Liver (tissue), 9 donors: ENCODE measurements around the gene TM9SF2. TPM values are rescaled to one million over a fixed set of nuclear protein-coding genes. Genes with fewer than 3 reads are reported as not detected.

Experiments
- DNase-seq: peaks from one replicate; pipeline ENCODE4 v3.0.0-alpha.2; 2017; ENCODE audit warnings: low spot score
- H3K27ac ChIP-seq, 2 donors: one replicate each; pipeline ENCODE4 v1.7.0; 2013; ENCODE audit warnings: inconsistent platforms in 2 of 2, low read length in 2 of 2, control low read depth in 1 of 2, low read depth in 1 of 2, mild to moderate bottlenecking in 1 of 2
- H3K27me3 ChIP-seq, 4 donors: one replicate each; pipeline versions ENCODE4 v1.6.1 to v1.7.0; 2013; ENCODE audit warnings: low read length in 3 of 4, inconsistent platforms in 1 of 4, mild to moderate bottlenecking in 1 of 4, moderate library complexity in 1 of 4; ENCODE audit not compliant: control insufficient read depth in 4 of 4, insufficient read depth in 4 of 4
- H3K36me3 ChIP-seq, 4 donors: one replicate each; pipeline versions ENCODE4 v1.6.1 to v1.7.0; 2013; ENCODE audit warnings: low read length in 3 of 4, mild to moderate bottlenecking in 3 of 4, low read depth in 1 of 4, moderate library complexity in 1 of 4; ENCODE audit not compliant: control insufficient read depth in 4 of 4, insufficient read depth in 3 of 4
- H3K4me1 ChIP-seq, 4 donors: one replicate each; pipeline versions ENCODE4 v1.6.1 to v1.7.0; 2013; ENCODE audit warnings: low read length in 3 of 4, mild to moderate bottlenecking in 3 of 4, moderate library complexity in 1 of 4; ENCODE audit not compliant: control insufficient read depth in 4 of 4, insufficient read depth in 4 of 4
- H3K4me3 ChIP-seq, 3 donors: one replicate each; pipeline versions ENCODE4 v1.6.1 to v1.7.0; 2013; ENCODE audit warnings: low read length in 3 of 3, control low read depth in 1 of 3, low read depth in 1 of 3, mild to moderate bottlenecking in 1 of 3
- H3K9ac ChIP-seq, 2 donors: one replicate each; pipeline ENCODE4 v1.7.0; 2013; ENCODE audit warnings: low read length in 2 of 2, mild to moderate bottlenecking in 2 of 2, moderate library complexity in 2 of 2, control low read depth in 1 of 2, low read depth in 1 of 2
- H3K9me3 ChIP-seq, 4 donors: one replicate each; pipeline versions ENCODE4 v1.6.1 to v1.7.0; 2013; ENCODE audit warnings: low read length in 3 of 4; ENCODE audit not compliant: control insufficient read depth in 4 of 4
- EGR1 ChIP-seq, 2 donors: IDR thresholded peaks; 2 replicates each; pipeline ENCODE4 v1.6.1; 2016 to 2018; ENCODE audit warnings: antibody characterized with exemption in 2 of 2, low read depth in 2 of 2
- FOXA1 ChIP-seq: IDR thresholded peaks from 2 replicates; pipeline ENCODE4 v1.6.1; 2016; ENCODE audit warnings: antibody characterized with exemption
- FOXA2 ChIP-seq: IDR thresholded peaks from 2 replicates; pipeline ENCODE4 v1.6.1; 2016; ENCODE audit warnings: antibody characterized with exemption
- GABPA ChIP-seq, 2 donors: IDR thresholded peaks in 1 of 2; conservative IDR thresholded peaks in 1 of 2; 2 replicates each; pipeline ENCODE4 v1.6.1; 2016; ENCODE audit warnings: antibody characterized with exemption in 2 of 2, mild to moderate bottlenecking in 1 of 2, moderate library complexity in 1 of 2
- HNF4A ChIP-seq, 2 donors: conservative IDR thresholded peaks; 2 replicates each; pipeline ENCODE4 v1.6.1; 2016; ENCODE audit warnings: antibody characterized with exemption in 2 of 2, mild to moderate bottlenecking in 2 of 2
- HNF4G ChIP-seq: IDR thresholded peaks from 2 replicates; pipeline ENCODE4 v1.6.1; 2016; ENCODE audit warnings: antibody characterized with exemption
- JUND ChIP-seq, 2 donors: IDR thresholded peaks; 2 replicates each; pipeline ENCODE4 v1.6.1; 2016; ENCODE audit warnings: antibody characterized with exemption in 2 of 2
- NR2F2 ChIP-seq: IDR thresholded peaks from 2 replicates; pipeline ENCODE4 v1.6.1; 2016; ENCODE audit warnings: antibody characterized with exemption
- RAD21 ChIP-seq, 2 donors: IDR thresholded peaks; 2 replicates each; pipeline ENCODE4 v1.6.1; 2016; ENCODE audit warnings: antibody characterized with exemption in 2 of 2, mild to moderate bottlenecking in 2 of 2
- RXRA ChIP-seq, 2 donors: IDR thresholded peaks; 2 replicates each; pipeline ENCODE4 v1.6.1; 2017 to 2018; ENCODE audit warnings: antibody characterized with exemption in 2 of 2, mild to moderate bottlenecking in 1 of 2
- SP1 ChIP-seq: IDR thresholded peaks from 2 replicates; pipeline ENCODE4 v1.6.1; 2018; ENCODE audit warnings: antibody characterized with exemption, mild to moderate bottlenecking
- TAF1 ChIP-seq: conservative IDR thresholded peaks from 2 replicates; pipeline ENCODE4 v1.6.1; 2016; ENCODE audit warnings: antibody characterized with exemption, mild to moderate bottlenecking
- YY1 ChIP-seq: IDR thresholded peaks from 2 replicates; pipeline ENCODE4 v1.6.1; 2016; ENCODE audit warnings: antibody characterized with exemption, mild to moderate bottlenecking
- WGBS: extraction: QIAGEN DNeasy Blood & Tissue Kit; methylation state at CpG from one replicate; pipeline ENCODE4 v1.1.7; 2013; 5-methylcytosine and 5-hydroxymethylcytosine counted together
- polyA plus RNA-seq, 2 donors: library from polyadenylated mRNA; stranded (reverse) in 1 of 2; unstranded in 1 of 2; fragments of 200-250 nt in 1 of 2; fragments of >200 nt in 1 of 2; fragmentation: Nextera tagmentation in 1 of 2; extraction: Ambion mirVana in 1 of 2; gene quantifications; one replicate each; pipeline versions ENCODE4 v1.2.1 to v1.2.3, GENCODE V29; 2013 to 2015
- total RNA-seq, 2 donors: library from RNA; depleted of rRNA; stranded (reverse); fragments of >200 nt; gene quantifications; one replicate each; pipeline ENCODE4 v1.2.3, GENCODE V29; 2014
- TF ChIP-seq, protein P1 (sequence below): IDR thresholded peaks from 2 replicates; pipeline ENCODE4 v1.6.1; 2016; ENCODE audit warnings: antibody characterized with exemption
- TF ChIP-seq, protein P2 (sequence below): IDR thresholded peaks from 2 replicates; pipeline ENCODE4 v1.6.1; 2016; ENCODE audit warnings: antibody characterized with exemption
- TF ChIP-seq, protein P3 (sequence below): fragments of 150-350 bp; IDR thresholded peaks from 2 replicates; pipeline ENCODE4 v1.5.1; 2017; ENCODE audit warnings: improper control_type of control experiment, low read depth, low read length; ENCODE audit not compliant: missing input control
- TF ChIP-seq, protein P4 (sequence below): IDR thresholded peaks from 2 replicates; pipeline ENCODE4 v1.6.1; 2016; ENCODE audit warnings: antibody characterized with exemption, mild to moderate bottlenecking
- TF ChIP-seq, protein P5 (sequence below): IDR thresholded peaks from 2 replicates; pipeline ENCODE4 v1.6.1; 2016; ENCODE audit warnings: antibody characterized with exemption
- donor health status: healthy.
- donor health status: healthy.
- donor health status: healthy.
- donor health status: healthy.
- donor health status: healthy.

TM9SF2 gene
- total and polyA plus RNA-seq, 4 donors = 70.2 to 112 (median 99.0) TPM

DNA sequence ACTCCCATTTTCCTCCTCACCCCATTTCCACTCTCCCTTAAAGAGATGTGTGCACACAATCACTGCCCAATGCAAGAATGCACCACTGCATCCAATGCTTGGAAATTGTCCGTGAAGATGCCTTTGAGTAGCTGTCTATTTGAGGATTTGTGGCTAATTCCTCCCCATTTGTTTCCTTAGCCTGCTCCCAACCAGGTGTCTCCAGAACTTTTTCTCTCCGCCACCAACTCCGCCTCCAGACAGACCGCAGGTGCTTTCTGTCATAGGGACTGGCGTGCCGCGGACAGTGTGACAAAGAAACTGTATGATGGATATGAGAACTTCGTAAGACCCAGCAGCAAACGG lies 461 bp upstream of the TM9SF2 start:
- WGBS = under 1% methylated on average over 9 of the region's 9 CpGs
- peak overlapping the region; percentile 81 to 97 (median 89) for H3K4me3 ChIP-seq

DNA sequence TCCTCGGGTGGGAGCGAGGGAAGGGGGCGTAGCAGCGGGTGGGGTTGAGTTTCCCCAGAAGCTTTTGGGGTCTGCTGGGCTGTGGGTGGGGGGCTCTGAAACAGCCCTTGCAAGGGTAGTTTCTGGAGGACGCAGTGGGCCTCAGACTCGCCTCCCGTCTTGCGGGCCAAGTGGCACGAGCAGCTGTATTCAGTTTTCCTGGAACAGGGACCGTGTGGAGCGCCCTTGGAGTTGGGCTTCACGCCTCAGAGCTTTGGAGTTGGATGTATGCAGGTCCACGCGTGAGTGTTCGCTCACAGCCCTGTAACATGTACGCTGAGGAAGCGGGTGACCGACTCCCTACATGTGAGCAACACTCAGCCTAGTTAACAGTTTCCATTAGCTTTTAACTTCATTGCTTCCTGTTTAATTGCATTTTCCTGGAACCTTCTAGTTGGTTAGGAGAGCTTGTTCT lies 603 bp downstream of the TM9SF2 start:
- Histone ChIP-seq H3K9ac (peak overlapping the region; percentile 21 to 79), H3K9me3 (no peaks in the 10 kb centered on the region), H3K4me1 (peaks cover 7 to 58% (median 52%) of the 10 kb centered on the region in 4 donors), H3K27ac (peak overlapping the region; percentile 72 to 74), H3K4me3 (peak overlapping the region; percentile 81 to 97 (median 89)), H3K27me3 (no peaks in the 10 kb centered on the region), H3K36me3 (no peaks in the 10 kb centered on the region)
- peak; percentile 47 for DNase-seq
- under 1% methylated on average over 18 of the region's 18 CpGs for WGBS
- TF ChIP-seq JUND (IDR thresholded peaks at IDR 0.05) (no peak), FOXA2 (no peak), YY1 (no peak), HNF4G (no peak), RXRA (IDR thresholded peaks at IDR 0.05) (no peak), EGR1 (IDR thresholded peaks at IDR 0.05; ENCODE audit: low read depth in 2 of 2) (no peak), HNF4A (conservative IDR thresholded peaks at IDR 0.05) (no peak), GABPA (IDR thresholded peaks at IDR 0.05 in 1 of 2, conservative IDR thresholded peaks at IDR 0.05 in 1 of 2) (no peak), FOXA1 (no peak), SP1 (no peak), TAF1 (no peak), NR2F2 (no peak), RAD21 (IDR thresholded peaks at IDR 0.05) (no peak)
- TF ChIP-seq, protein P1, sequence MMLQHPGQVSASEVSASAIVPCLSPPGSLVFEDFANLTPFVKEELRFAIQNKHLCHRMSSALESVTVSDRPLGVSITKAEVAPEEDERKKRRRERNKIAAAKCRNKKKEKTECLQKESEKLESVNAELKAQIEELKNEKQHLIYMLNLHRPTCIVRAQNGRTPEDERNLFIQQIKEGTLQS = no peak
- TF ChIP-seq, protein P2, sequence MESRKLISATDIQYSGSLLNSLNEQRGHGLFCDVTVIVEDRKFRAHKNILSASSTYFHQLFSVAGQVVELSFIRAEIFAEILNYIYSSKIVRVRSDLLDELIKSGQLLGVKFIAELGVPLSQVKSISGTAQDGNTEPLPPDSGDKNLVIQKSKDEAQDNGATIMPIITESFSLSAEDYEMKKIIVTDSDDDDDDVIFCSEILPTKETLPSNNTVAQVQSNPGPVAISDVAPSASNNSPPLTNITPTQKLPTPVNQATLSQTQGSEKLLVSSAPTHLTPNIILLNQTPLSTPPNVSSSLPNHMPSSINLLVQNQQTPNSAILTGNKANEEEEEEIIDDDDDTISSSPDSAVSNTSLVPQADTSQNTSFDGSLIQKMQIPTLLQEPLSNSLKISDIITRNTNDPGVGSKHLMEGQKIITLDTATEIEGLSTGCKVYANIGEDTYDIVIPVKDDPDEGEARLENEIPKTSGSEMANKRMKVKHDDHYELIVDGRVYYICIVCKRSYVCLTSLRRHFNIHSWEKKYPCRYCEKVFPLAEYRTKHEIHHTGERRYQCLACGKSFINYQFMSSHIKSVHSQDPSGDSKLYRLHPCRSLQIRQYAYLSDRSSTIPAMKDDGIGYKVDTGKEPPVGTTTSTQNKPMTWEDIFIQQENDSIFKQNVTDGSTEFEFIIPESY = no peak
- TF ChIP-seq, protein P3, sequence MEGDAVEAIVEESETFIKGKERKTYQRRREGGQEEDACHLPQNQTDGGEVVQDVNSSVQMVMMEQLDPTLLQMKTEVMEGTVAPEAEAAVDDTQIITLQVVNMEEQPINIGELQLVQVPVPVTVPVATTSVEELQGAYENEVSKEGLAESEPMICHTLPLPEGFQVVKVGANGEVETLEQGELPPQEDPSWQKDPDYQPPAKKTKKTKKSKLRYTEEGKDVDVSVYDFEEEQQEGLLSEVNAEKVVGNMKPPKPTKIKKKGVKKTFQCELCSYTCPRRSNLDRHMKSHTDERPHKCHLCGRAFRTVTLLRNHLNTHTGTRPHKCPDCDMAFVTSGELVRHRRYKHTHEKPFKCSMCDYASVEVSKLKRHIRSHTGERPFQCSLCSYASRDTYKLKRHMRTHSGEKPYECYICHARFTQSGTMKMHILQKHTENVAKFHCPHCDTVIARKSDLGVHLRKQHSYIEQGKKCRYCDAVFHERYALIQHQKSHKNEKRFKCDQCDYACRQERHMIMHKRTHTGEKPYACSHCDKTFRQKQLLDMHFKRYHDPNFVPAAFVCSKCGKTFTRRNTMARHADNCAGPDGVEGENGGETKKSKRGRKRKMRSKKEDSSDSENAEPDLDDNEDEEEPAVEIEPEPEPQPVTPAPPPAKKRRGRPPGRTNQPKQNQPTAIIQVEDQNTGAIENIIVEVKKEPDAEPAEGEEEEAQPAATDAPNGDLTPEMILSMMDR = no peak
- TF ChIP-seq, protein P4, sequence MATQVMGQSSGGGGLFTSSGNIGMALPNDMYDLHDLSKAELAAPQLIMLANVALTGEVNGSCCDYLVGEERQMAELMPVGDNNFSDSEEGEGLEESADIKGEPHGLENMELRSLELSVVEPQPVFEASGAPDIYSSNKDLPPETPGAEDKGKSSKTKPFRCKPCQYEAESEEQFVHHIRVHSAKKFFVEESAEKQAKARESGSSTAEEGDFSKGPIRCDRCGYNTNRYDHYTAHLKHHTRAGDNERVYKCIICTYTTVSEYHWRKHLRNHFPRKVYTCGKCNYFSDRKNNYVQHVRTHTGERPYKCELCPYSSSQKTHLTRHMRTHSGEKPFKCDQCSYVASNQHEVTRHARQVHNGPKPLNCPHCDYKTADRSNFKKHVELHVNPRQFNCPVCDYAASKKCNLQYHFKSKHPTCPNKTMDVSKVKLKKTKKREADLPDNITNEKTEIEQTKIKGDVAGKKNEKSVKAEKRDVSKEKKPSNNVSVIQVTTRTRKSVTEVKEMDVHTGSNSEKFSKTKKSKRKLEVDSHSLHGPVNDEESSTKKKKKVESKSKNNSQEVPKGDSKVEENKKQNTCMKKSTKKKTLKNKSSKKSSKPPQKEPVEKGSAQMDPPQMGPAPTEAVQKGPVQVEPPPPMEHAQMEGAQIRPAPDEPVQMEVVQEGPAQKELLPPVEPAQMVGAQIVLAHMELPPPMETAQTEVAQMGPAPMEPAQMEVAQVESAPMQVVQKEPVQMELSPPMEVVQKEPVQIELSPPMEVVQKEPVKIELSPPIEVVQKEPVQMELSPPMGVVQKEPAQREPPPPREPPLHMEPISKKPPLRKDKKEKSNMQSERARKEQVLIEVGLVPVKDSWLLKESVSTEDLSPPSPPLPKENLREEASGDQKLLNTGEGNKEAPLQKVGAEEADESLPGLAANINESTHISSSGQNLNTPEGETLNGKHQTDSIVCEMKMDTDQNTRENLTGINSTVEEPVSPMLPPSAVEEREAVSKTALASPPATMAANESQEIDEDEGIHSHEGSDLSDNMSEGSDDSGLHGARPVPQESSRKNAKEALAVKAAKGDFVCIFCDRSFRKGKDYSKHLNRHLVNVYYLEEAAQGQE = no peak
- TF ChIP-seq, protein P5, sequence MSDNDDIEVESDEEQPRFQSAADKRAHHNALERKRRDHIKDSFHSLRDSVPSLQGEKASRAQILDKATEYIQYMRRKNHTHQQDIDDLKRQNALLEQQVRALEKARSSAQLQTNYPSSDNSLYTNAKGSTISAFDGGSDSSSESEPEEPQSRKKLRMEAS = no peak

More for the DNA sequence above, 461 bp upstream of the TM9SF2 start:
- H3K4me1 ChIP-seq = peaks cover 7 to 53% (median 45%) of the 10 kb centered on the region in 4 donors
- H3K36me3 ChIP-seq = no peaks in the 10 kb centered on the region
- peak overlapping the region; percentile 33 to 77 for H3K9ac ChIP-seq
- no peaks in the 10 kb centered on the region for H3K27me3 ChIP-seq
- no peaks in the 10 kb centered on the region for H3K9me3 ChIP-seq
- H3K27ac ChIP-seq = peak overlapping the region; percentile 72 to 74
- no peak for DNase-seq
- TF ChIP-seq EGR1 (IDR thresholded peaks at IDR 0.05; ENCODE audit: low read depth in 2 of 2) (no peak), JUND (IDR thresholded peaks at IDR 0.05) (no peak), FOXA1 (no peak), SP1 (no peak)
